ENCODE results near the gene OSBPL1A.
"Not testable (repeated sequence)": the region's sequence is repeated elsewhere in the genome, so short reads cannot be mapped to it uniquely, and the experiment has no call there.

Gene OSBPL1A

DNA sequence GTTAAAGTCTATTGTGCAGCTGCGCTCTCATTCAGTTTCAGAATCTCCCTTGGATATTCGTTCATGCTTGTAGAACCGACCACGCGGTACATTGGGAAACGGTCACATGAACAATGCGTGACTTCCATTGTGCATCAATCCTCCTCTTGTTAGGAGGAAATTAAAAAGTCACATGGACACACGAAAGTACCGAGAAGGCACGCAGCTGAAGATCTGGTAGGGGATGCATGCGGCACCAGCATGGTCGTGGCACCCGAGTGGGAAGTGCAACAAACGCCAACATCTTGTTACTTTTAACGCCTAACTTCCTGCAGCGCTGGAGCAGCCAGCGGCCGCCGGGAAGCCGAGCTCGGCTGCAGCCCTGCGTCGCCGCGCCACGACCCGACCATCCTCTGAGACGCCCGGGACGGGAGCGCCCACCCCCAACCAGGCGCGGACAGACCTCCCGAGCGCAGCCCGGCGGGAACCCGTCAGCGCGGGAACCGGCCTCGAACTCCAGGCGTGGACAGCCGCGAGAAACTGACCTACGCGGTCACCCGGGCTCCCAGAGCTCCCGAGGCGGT is 412 bp downstream of the OSBPL1A start:
- peak; percentile 75 for DNase-seq (ENCODE audit: low read depth, low spot score)

DNA sequence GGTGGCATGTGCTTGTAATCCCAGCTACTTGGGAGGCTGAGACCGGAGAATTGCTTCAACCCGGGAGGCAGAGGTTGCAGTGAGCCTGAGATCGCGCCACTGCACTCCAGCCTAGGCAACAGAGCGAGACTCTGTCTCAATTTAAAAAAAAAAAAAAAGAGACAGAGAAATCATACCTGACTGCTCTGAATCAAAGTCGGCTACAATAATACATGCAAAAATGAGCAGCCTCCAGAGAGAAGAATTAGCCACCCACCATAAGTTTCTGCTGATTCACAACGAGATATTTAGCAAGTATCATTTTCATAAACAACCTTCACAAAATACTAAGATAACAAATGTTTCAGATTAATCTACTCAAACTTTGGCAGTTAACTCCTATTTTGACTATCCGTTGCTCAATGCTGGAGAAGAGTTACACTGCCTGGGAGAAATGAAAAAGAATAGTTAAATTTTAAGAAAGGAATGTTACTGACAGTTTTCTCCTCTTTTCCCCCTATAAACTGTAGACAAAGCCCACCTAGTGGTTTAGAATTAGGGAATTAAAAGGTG is 1.5 kb downstream of the OSBPL1A start:
- DNase-seq (ENCODE audit: low read depth, low spot score): no peak

DNA sequence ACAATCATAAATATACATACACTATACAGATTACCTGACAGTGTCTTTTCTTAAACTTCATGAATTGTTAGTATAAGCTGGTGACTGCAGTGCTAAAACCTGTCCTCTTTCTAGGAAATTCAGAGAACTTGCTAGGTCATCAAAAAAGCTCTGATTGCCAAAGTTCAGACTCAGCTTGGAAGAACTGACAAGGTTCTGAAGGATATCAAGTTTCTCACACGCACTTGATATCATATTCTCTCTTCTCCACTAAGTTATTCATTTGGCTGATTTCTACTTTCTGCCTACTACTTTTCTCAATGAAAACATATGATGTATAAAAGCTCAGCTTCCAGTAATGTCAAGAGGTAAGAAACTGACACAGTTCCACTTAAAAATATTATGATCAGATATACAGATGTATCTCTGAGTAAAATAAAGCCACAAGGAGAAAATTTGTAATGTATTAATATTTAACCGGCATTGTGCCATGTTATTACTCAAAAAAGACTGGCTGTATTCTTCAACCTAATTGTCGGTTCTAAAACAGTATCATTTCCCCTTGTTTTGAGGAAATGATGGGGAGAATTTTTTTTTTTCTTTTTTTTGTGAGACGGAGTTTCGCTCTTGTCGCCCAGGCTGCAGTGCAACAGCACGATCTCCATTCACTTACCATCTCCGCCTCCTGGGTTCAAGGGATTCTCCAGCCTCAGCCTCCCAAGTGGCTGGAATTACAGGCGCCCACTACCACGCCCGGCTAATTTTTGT is 2.4 kb downstream of the OSBPL1A start:
- no peak for DNase-seq (ENCODE audit: low read depth, low spot score)

DNA sequence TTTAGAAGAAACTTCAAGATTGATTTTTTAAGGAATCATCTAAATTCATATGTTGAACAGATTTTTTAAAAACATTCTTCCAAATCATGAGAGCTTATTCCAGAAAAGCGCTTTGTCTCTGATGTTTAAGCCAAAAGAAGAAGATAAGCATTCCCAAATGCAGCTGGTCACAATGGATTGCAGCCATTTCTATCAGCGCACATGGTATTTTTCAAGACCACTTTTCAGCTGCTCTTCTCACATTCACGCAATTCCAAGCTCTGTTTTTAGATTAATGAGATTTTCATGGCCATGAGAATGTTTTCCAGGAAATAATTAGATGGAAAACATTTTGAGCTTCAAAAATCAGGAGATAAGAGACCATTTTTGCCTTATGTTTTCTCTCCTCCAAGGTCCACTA is 8.7 kb downstream of the OSBPL1A start:
- no peak for DNase-seq (ENCODE audit: low read depth, low spot score)

DNA sequence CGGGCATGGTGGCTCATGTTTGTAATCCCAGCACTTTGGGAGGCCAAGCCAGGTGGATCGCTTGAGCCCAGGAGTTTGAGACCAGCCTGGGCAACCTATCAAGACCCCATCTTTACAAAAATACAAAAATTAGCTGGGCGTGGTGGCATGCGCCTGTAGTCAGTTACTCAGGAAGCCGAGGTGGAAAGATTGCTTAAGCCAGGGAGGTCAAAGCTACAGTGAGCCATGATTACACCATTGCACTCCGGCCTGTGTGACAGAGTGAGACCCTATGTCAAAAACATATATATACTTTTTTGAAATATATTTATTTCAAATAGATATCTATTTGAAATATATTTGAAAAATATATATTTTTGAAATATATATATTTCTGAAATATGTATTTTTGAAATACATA is 10.9 kb downstream of the OSBPL1A start:
- no peak for DNase-seq (ENCODE audit: low read depth, low spot score)

DNA sequence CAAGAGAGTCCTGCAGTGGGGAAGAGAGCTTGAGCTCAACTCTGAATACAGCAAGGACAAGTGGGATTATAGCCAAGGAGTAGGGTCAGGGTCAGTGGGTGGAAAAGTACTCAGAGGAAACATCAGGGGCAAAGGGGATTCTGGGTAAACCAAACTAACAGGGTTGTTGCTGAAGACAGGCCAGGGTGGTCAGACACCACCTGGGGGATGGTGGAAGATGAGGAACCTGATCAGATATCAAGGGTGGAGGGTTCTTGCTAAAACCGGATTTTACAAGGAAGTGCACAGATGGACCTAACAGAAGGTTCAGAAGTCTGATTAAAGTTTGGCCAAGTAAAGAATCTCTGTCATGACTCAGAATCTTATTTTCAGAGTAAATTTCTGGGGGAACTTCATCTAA is 16.5 kb downstream of the OSBPL1A start:
- no peak for DNase-seq (ENCODE audit: low read depth, low spot score)

DNA sequence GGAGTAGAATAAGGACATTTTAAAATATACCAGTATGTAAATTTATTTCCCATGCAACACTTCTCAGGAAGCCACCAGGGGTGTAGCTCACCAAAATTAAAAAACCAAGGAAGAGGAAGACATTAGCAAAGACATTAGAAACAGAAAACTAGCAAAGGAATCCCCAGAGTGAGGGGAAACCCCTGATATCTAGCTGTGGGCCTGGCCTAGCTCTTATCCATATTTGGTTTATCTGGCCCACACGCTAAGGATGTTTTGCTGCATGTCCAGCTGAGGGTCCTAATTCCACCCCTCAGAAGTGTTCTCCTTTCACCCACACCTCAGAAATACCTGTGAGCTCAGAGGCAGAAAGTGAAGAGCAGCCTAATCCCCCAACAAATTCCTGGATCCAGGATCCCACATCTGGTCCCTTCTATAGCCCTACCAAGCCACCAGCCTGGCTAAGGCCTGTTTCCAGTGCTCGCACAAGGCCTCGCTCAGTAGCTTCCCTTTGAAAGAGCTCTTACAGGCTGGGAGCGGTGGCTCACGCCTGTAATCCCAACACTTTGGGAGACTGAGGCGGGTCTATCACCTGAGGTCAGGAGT is 17.4 kb downstream of the OSBPL1A start:
- no peak for DNase-seq (ENCODE audit: low read depth, low spot score)

DNA sequence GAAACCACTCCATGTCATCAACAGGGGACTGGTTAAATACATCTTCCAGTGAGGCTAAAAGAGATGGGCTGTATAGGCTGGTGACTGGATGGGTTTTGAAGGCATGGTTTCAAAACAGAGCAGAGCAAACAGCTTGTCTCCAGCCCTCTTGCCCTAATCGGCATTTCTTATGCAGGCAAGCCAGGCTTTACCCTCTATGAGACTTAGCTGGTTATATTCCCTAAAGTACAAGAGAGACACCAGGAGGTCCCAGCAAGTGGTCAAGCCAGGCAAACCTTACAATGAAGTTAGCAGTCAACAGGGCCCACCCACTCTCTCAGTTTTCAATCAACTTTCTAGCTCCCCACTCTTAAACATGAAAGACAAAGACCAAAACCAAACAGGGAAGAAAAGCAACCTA is 19.0 kb downstream of the OSBPL1A start:
- DNase-seq (ENCODE audit: low read depth, low spot score): no peak

DNA sequence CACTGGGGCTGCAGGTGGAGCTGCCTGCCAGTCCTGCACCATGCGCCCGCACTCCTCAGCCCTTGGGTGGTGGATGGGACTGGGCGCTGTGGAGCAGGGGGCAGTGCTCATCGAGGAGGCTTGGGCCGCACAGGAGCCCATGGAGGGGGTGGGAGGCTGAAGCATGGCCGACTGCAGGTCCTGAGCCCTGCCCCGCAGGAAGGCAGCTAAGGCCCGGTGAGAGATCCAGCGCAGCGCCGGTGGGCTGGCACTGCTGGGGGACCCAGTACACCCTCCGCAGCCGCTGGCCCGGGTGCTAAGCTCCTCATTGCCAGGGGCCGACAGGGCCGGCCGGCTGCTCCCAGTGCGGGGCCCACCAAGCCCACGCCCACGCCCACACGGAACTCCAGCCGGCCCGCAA is 21.1 kb downstream of the OSBPL1A start:
- not testable (repeated sequence) for DNase-seq (ENCODE audit: low read depth, low spot score)

DNA sequence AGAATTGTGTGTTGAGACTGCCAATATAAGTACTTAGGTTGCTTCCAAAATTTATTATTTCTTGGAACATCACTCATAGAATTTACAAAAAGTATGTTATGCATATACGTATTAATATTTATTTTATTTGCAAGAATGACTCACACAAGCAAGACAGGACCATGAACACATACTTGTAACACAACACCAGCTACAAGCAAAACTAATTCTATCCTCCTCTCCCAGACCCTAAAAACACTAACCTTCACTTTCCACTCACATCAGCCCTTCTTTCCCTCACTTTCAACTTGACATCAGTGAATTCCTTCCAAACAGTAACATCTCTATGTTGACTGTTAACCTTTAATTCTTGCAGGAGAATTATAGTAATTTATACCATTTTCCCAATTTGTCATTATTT is 24.3 kb downstream of the OSBPL1A start:
- DNase-seq (ENCODE audit: low read depth, low spot score): no peak

DNA sequence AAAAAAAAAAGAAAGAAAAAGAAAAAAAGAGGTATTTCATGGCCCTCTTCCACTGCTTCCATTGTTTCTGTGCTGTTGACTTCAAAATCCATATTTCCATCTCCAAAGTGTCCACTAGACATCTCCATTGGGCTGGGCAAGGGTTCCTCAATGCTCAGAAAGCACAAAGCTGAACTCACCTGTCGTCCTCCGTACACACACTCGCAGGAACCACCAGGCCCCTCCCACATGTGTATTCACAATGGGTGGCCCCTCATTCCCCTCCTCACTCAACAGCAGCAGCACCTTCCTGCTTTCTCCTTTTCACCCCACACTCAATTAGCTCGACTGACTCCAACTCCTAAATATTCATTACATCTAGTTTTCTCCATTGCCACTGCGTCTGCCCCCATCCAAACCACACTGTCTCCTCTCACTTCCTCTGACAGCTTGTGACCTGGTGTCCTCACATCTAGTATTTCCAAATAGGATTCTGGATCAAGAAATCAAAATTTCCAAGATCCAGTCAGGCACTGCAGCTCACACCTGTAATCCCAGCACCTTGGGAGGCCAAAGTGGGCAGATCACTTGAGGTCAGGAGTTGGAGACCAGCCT is 25.2 kb downstream of the OSBPL1A start:
- DNase-seq (ENCODE audit: low read depth, low spot score): no peak

DNA sequence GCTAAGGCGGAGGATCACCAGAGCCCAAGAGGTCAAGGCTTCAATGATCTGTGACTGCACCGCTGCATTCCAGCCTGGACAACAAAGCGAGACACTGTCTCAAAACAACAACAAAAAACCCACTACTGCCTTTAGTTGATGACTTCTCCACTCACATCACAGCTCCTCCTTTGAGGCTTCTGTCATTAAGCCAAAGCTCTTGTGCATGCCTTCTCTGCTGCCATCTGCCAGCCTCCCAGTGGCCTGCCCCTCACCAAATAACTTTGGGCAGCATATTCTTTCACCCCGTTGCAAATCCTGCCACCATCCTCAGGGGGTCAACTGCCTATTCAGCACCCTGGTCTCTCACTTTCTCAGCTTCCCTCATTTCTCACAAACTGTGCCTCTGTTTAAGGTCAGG is 27.5 kb downstream of the OSBPL1A start:
- no peak for DNase-seq (ENCODE audit: low read depth, low spot score)

DNA sequence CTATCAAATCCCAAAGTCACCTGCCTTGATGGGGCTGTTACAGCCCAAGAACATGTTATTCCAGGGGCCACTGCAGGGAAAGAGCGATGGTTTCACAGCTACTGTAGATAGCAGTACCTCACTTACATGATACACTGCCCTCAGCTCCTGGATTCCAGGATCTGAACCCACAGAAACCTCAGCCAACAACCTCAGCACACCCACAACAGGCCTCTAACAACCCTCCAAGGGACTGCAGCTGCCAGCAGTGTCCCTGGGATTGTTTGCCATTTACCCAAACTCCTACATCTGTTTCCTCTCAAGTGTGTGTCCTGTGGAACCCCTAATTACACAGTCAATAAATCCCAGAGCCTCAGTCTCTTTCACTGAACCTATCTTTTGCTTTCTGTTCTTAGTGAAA is 28.2 kb downstream of the OSBPL1A start:
- DNase-seq (ENCODE audit: low read depth, low spot score): peak; percentile 49

DNA sequence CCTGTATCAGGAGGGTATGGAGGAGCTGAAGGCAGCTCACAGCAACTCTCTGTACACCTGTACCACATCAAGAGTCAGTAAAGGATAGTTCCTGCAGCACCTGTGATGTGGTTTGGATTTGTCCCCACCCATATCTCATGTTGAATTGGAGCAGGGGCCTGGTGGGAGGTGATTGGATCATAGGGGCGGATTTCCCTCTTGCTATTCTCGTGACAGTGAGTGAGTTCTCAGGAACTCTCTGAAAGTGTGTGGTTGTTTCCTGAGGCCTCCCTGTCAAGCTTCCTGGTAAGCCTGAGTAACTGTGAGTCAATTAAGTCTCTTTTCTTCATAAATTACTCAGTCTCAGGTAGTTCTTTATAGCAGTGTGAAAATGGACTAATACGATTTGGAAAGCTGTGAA is 28.9 kb downstream of the OSBPL1A start:
- DNase-seq (ENCODE audit: low read depth, low spot score): peak; percentile 15

DNA sequence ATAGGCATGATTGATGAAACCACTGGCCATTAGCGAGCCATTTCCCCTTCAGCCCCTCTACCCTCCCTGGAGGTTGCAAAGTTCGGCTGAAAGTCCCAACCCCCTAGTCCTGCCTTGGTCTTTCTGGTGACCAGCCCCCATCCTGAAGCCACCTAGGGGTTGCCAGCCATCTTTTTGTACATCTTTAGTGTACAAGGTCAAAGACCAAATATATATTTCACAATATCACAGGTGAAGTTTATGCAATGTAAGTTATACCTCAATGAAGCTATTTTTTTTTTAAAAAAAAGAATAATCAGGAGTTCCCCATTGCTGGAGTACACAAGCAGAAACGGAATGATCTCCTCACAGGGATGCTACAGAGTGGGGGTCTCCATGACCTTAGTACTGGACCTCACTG is 31.3 kb downstream of the OSBPL1A start:
- no peak for DNase-seq (ENCODE audit: low read depth, low spot score)

DNA sequence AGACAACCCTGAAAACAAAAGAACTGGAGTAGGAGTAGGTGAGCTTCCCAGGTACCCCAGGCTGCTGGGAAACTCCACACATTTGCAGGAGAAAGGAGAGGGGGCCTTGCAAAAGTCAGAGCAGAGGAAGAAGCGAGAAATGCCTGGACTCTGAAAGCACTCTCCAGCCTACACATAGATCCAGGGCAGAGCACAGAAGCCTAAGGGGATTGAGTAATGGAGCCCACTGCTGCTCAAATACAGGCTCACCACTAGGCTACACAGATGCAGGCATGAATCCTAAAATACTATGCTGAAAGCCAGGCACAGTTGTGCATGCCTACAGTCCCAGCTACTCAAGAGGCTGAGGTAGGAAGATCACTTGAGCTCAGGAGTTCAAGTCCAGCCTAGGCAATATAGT is 33.4 kb downstream of the OSBPL1A start:
- no peak for DNase-seq (ENCODE audit: low read depth, low spot score)

DNA sequence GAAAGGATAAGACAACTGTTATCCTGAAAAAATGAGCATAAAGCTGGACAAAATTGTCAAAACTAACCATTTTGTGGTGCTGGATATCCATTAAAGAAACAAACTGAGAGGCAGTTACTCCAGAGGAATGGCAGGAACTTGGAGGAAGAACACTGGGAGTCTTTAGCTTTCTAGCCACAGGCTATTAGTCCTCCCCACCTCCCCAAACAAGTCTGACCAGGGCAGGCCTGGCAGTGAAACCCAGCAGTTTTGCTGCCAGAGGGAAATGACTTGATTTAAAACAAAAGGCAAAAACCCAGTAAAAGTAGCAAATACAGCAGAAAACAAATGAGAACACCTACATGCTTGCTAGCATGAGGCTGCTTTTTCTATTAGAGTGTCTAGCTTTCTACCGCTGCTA is 34.9 kb downstream of the OSBPL1A start:
- DNase-seq (ENCODE audit: low read depth, low spot score): peak; percentile 68

DNA sequence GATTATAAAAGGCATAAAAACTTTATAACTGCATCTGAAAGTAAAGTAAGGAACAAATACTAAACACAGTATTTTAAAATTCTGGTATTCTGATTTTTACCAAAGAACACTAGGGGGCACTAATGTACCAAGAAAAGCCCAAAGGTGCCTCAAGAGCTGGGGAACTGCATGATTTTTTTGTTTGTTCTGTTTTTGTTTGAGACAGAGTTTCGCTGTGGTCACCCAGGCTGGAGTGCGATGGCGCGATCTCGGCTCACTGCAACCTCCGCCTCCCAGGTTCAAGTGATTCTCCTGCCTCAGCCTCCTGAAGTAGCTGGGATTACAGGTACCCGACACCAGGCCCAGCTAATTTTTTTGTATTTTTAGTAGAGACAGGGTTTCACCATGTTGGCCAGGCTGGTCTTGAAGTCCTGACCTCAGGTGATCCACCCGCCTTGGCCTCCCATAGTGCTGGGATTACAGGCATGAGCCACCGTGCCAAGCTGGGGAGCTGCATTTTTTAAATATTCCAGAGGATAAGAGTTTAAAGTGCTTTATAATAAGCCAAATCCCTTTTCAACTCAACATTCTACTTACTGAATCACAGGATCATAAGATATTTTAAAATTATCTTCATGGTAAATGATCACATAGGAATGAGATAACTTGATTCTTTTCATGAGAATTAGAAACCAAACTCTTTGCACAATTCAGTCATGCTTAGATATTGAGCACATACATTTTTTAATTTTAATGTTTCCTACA is 37.7 kb downstream of the OSBPL1A start:
- peak; percentile 70 for DNase-seq (ENCODE audit: low read depth, low spot score)

DNA sequence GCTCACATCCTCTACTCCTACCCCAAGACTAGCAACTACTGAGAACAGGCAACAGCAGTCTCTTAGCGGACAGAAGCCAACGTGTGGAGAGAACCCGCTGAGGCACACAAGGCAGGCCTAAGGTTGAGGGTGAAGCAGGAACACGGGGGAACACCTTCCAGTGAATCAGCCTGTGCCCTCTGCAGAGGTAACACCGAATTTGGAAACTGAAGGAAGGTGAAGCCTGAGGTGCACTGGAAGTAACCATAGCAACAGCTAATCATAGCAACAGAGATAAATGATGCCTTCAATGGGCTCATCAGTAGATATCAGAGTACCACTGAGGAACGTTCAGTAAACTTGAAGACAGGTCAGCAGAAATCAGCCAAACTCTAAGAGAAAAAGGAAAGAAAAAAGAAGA is 43.3 kb downstream of the OSBPL1A start:
- no peak for DNase-seq (ENCODE audit: low read depth, low spot score)

DNA sequence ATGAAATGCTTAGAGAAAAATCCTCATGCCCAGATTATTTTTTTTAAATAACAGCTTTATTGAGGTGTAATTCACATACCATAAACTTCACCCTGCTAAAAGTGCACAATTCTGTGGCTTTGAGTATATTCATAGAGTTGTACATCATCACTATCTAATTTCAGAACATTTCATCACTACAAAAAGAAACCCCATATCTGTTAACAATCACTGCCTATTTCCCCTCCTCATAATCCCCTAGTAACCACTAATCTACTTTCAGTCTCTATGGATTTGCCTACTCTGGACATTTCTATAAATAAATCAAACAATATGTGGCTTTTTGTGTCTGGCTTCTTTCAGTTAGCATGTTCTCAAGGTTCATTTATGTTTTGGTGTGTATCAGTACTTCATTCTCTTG is 51.4 kb downstream of the OSBPL1A start:
- no peak for DNase-seq (ENCODE audit: low read depth, low spot score)

DNA sequence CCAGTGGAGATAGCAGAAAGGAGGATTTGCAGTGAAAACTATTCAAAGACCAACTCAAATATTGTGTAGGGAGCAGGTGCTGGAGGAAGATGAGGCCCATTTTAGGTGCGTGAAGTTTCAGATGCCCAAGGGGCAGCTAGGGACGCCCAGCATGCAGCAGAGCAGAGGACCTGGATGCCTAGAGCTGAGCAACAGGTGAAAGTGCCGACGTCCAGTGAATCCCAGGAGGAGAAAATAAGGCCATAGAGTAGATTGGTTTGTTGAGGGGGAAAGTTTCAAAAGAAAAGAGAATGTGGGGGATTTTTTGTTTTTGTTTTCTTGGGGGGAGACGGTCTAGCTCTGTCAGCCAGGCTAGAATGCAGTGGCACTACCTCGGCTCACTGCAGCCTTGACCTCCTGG is 53.1 kb downstream of the OSBPL1A start:
- DNase-seq (ENCODE audit: low read depth, low spot score): no peak

DNA sequence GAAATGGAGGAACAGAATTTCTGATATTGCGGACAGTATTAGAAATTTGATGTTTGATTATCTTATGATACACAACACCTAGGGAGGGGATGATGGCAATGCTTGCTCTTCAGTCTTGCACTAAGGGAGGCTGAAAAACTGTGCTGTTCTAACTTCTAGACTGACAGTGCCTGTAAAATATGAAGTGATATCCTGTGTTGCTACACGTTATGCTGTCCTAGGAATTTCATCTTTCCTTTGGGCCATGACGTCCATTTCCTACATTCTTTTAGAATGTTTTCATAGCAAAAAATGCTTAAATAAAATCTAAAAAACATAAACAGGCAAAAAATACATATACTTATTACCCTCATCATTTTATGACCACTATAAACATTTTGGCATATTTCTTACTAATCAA is 55.3 kb downstream of the OSBPL1A start:
- DNase-seq (ENCODE audit: low read depth, low spot score): no peak
